Measurements from ENCODE around the gene RALGPS1. TPM values are rescaled to one million over a fixed set of nuclear protein-coding genes. Genes with fewer than 3 reads are reported as not detected.

The RALGPS1 gene
- total and polyA plus RNA-seq, 8 donors, result 4.7 to 150 (median 42.2) TPM

GRCh38 chr9:127200106-127200862, 285.7 kb downstream of the RALGPS1 start:
- no peak overlapping the region for H3K4me3 ChIP-seq
- no peak overlapping the region for H3K27ac ChIP-seq
- intact Hi-C loops (cut with DNase I; ENCODE audit: low total_unique reads), result no loop called here
- H3K4me1 ChIP-seq, result peaks cover 13 to 26% (median 20%) of the 10 kb centered on the region in 4 donors
- WGBS, 5 donors, result 81 to 90% (median 83%) methylated on average over 8 to 10 of the region's 10 CpGs
- peaks cover 0 to 22% (median 21%) of the 10 kb centered on the region in 4 donors for H3K36me3 ChIP-seq
- no peaks in the 10 kb centered on the region for H3K27me3 ChIP-seq
- no peaks in the 10 kb centered on the region for H3K9me3 ChIP-seq
- no peak for TF ChIP-seq CTCF (IDR thresholded peaks at IDR 0.05)
- TF ChIP-seq POLR2A (IDR thresholded peaks at IDR 0.05), result no peak
- TF ChIP-seq EP300 (IDR thresholded peaks at IDR 0.05), result no peak
- no peak for TF ChIP-seq POLR2AphosphoS5 (IDR thresholded peaks at IDR 0.05)
- no peak for DNase-seq

- H3K27me3 ChIP-seq, result no peaks in the 10 kb centered on the region
- no peak for TF ChIP-seq CTCF (IDR thresholded peaks at IDR 0.05)
- no peak for TF ChIP-seq EP300 (IDR thresholded peaks at IDR 0.05)
- no peak for TF ChIP-seq POLR2AphosphoS5 (IDR thresholded peaks at IDR 0.05)
- no peak for TF ChIP-seq POLR2A (IDR thresholded peaks at IDR 0.05)
- no peaks in the 10 kb centered on the region for H3K9me3 ChIP-seq
- H3K4me3 ChIP-seq, result no peak overlapping the region
- intact Hi-C loops (cut with DNase I; ENCODE audit: low total_unique reads), result no loop called here
- H3K36me3 ChIP-seq, result peaks cover 0 to 18% (median 17%) of the 10 kb centered on the region in 4 donors
- H3K4me1 ChIP-seq, result peaks cover 13 to 26% (median 20%) of the 10 kb centered on the region in 4 donors
- no peak for DNase-seq
- no peak overlapping the region for H3K27ac ChIP-seq
- WGBS, 5 donors, result 92 to 98% (median 94%) methylated on average over 6 of the region's 6 CpGs
Measured at GRCh38 chr9:127201071-127201541, 286.5 kb downstream of the RALGPS1 start.

- intact Hi-C loops (cut with DNase I; ENCODE audit: low total_unique reads), result no loop called here
- no peak for DNase-seq
- TF ChIP-seq POLR2A (IDR thresholded peaks at IDR 0.05) (no peak), POLR2AphosphoS5 (IDR thresholded peaks at IDR 0.05) (no peak), CTCF (IDR thresholded peaks at IDR 0.05) (no peak)
- peaks cover 0 to 12% (median 11%) of the 10 kb centered on the region in 4 donors for H3K36me3 ChIP-seq
- no peak overlapping the region for H3K27ac ChIP-seq
- WGBS, 5 donors, result 93 to 98% (median 97%) methylated on average over 9 to 11 of the region's 11 CpGs
- H3K9me3 ChIP-seq, result no peaks in the 10 kb centered on the region
- H3K4me3 ChIP-seq, result no peak overlapping the region
- H3K27me3 ChIP-seq, result no peaks in the 10 kb centered on the region
- peaks cover 13 to 26% (median 20%) of the 10 kb centered on the region in 4 donors for H3K4me1 ChIP-seq
Measured at GRCh38 chr9:127201731-127202130, 287.1 kb downstream of the RALGPS1 start.

- H3K4me3 ChIP-seq, result no peak overlapping the region
- TF ChIP-seq POLR2AphosphoS5 (IDR thresholded peaks at IDR 0.05), result no peak
- TF ChIP-seq CTCF (IDR thresholded peaks at IDR 0.05), result no peak
- TF ChIP-seq EP300 (IDR thresholded peaks at IDR 0.05), result no peak
- TF ChIP-seq POLR2A (IDR thresholded peaks at IDR 0.05), result no peak
- H3K27me3 ChIP-seq, result no peaks in the 10 kb centered on the region
- H3K36me3 ChIP-seq, result peaks cover 0 to 11% (median 10%) of the 10 kb centered on the region in 4 donors
- H3K4me1 ChIP-seq, result peaks cover 10 to 23% (median 18%) of the 10 kb centered on the region in 4 donors
- DNase-seq, result peak in 1 of 2 donors; percentile 47
- H3K27ac ChIP-seq, result no peak overlapping the region
- intact Hi-C loops (cut with DNase I; ENCODE audit: low total_unique reads), result no loop called here
- 82 to 88% (median 87%) methylated on average over 11 of the region's 11 CpGs for WGBS, 5 donors
- H3K9me3 ChIP-seq, result no peaks in the 10 kb centered on the region
Measured at GRCh38 chr9:127202461-127203169, 288.0 kb downstream of the RALGPS1 start.
